Colonic mucosa (tissue), 4 donors: ENCODE measurements around the gene HDGFL1. TPM values are rescaled to one million over a fixed set of nuclear protein-coding genes. Genes with fewer than 3 reads are reported as not detected.

Source experiments
- DNase-seq: peaks from one replicate; pipeline ENCODE4 v3.0.0-alpha.2; 2020
- H3K27ac ChIP-seq: fragments of 200-600 bp; one replicate; pipeline ENCODE4 v1.8.0; 2021
- H3K27me3 ChIP-seq: fragments of 200-600 bp; one replicate; pipeline ENCODE4 v1.8.0; 2021
- H3K36me3 ChIP-seq: fragments of 200-600 bp; one replicate; pipeline ENCODE4 v1.8.0; 2021
- H3K4me1 ChIP-seq: fragments of 200-600 bp; one replicate; pipeline ENCODE4 v1.8.0; 2021; ENCODE audit warnings: mild to moderate bottlenecking
- H3K4me3 ChIP-seq: fragments of 200-600 bp; one replicate; pipeline ENCODE4 v1.8.0; 2021
- H3K9ac ChIP-seq, 2 donors: one replicate each; pipeline ENCODE4 v1.7.0; 2013; ENCODE audit warnings: control low read depth in 2 of 2, low read depth in 2 of 2, low read length in 2 of 2
- H3K9me3 ChIP-seq: fragments of 200-600 bp; one replicate; pipeline ENCODE4 v1.8.0; 2021
- CTCF ChIP-seq: fragments of 200-600 bp; IDR thresholded peaks from one replicate; pipeline ENCODE4 v1.8.0; 2022; ENCODE audit warnings: antibody characterized with exemption, mild to moderate bottlenecking
- intact Hi-C: fragments of 100-400 bp; cut with DNase I; formaldehyde crosslinking; loops from one replicate; pipeline ENCODE4 v1.14.1; 2022
- total RNA-seq, 2 donors: library from RNA; stranded (reverse); fragmentation: NEBNext Ultra II Directional in 1 of 2; extraction: Animal tissue kit (Norgen Biotek cat#: 25700) in 1 of 2; gene quantifications; one replicate each; pipeline ENCODE4 v1.2.1, GENCODE V29; 2021
- donor health status: healthy.
- donor health status: DM: no; HTN: no; CAD: no.
- donor health status: DM: no; HTN: no; CAD: no.

Gene HDGFL1
- total RNA-seq = not detected

GRCh38 chr6:22569281-22570184 lies at the start of gene HDGFL1:
Gene HDGFL1 (plus strand): TSS chr6:22569566. CDS start chr6:22569576, 10 bp downstream.
- no peaks in the 10 kb centered on the region for H3K36me3 ChIP-seq
- H3K9ac ChIP-seq = no peak within 1 kb of the TSS
- no peak for DNase-seq
- TF ChIP-seq CTCF = no peak
- H3K4me3 ChIP-seq = no peak within 1 kb of the TSS
- H3K27me3 ChIP-seq = no peaks in the 10 kb centered on the region
- H3K9me3 ChIP-seq = no peaks in the 10 kb centered on the region
- H3K4me1 ChIP-seq = no peaks in the 10 kb centered on the region
- intact Hi-C loops = no loop called here
- H3K27ac ChIP-seq = no peak within 1 kb of the TSS

- Histone ChIP-seq H3K9me3 (no peaks in the 10 kb centered on the region), H3K27ac (no peak overlapping the region), H3K27me3 (no peaks in the 10 kb centered on the region), H3K36me3 (no peaks in the 10 kb centered on the region), H3K9ac (no peak overlapping the region), H3K4me1 (no peaks in the 10 kb centered on the region), H3K4me3 (no peak overlapping the region)
- DNase-seq = no peak
- intact Hi-C loops = no loop called here
- no peak for TF ChIP-seq CTCF
These were observed 48.3 kb upstream of the HDGFL1 start for GRCh38 chr6:22521035-22521434.

DNA sequence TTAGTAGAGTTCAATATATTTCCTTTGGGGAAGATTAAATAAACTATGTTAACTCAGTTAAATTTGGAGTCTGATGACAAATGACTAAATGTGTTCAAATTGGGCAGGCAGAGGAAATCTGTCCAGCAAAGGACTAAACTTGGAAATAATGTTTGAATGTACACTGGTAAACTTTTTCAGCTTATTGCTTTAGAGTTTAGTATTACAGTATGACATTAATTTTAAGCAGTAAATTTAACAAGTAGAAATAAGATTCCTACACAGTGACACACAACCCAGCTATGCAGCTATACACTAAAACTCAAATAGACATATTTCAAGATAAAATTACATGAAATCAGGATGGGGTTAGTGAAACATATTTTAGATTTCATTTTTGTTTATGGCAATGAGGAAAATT lies 42.6 kb upstream of the HDGFL1 start:
- no peak for DNase-seq
- TF ChIP-seq CTCF = no peak
- Histone ChIP-seq H3K27ac (no peak overlapping the region), H3K4me3 (no peak overlapping the region), H3K9me3 (no peaks in the 10 kb centered on the region), H3K36me3 (no peaks in the 10 kb centered on the region), H3K9ac (no peak overlapping the region), H3K4me1 (no peaks in the 10 kb centered on the region), H3K27me3 (no peaks in the 10 kb centered on the region)
- intact Hi-C loops = no loop called here

DNA sequence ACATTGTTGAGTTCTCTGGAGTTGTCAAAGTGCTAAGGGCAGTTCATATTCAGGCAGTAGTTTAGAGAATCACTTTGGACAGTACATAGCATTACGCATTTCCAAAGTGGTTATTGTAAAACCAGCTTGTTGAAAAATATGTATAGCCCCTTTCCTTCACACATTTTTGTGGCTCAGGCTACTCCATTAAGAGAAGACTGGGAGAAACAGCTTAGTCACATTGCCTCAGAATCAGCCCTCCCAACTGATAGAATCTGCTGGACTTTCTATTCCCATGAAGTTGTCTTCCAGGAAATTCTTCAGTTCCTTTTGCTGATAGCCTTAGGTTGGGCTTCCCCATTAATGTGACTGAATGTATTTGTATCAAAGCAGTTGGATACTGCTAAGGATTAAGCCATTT lies 39.5 kb upstream of the HDGFL1 start:
- Histone ChIP-seq H3K9me3 (no peaks in the 10 kb centered on the region), H3K36me3 (no peaks in the 10 kb centered on the region), H3K27me3 (no peaks in the 10 kb centered on the region), H3K4me1 (no peaks in the 10 kb centered on the region), H3K4me3 (no peak overlapping the region), H3K9ac (no peak overlapping the region), H3K27ac (no peak overlapping the region)
- intact Hi-C loops = no loop called here
- no peak for TF ChIP-seq CTCF
- DNase-seq = no peak

DNA sequence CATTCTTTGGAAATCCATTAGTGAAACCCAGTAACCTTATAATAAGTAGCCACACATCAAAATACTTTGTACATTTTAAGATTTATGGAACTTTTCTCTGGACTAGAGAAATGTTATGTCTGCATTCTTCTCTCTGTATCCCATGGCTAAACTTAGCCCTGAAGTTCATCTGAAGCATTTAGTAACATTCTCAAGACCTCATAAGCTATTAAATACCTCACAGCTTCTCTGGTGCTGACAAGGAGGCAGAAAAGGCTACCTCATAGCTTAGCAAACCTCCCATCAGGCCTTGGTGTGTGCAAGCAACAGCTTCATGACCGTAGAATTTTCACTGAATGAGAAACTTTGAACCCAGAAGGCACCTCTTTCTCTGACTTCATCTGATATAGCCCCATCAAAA lies 38.9 kb upstream of the HDGFL1 start:
- H3K27me3 ChIP-seq = no peaks in the 10 kb centered on the region
- no peaks in the 10 kb centered on the region for H3K9me3 ChIP-seq
- no peak overlapping the region for H3K4me3 ChIP-seq
- DNase-seq = no peak
- no peaks in the 10 kb centered on the region for H3K4me1 ChIP-seq
- intact Hi-C loops = no loop called here
- TF ChIP-seq CTCF = no peak
- no peaks in the 10 kb centered on the region for H3K36me3 ChIP-seq
- no peak overlapping the region for H3K27ac ChIP-seq
- H3K9ac ChIP-seq = no peak overlapping the region
